Upper lobe of right lung (tissue), 1 donor: ENCODE results near the gene PSENEN. TPM values are rescaled to one million over a fixed set of nuclear protein-coding genes. Genes with fewer than 3 reads are reported as not detected.

Experiments
- ATAC-seq: fragments of 200-7000 bp; cut with Tn5 transposase; one replicate; pipeline ENCODE4 v1.9.1; 2020; ENCODE audit warnings: mild to moderate bottlenecking, moderate library complexity
- DNase-seq: peaks from one replicate; pipeline ENCODE4 v3.0.0-alpha.2; 2020
- H3K27ac ChIP-seq: fragments of 200-600 bp; one replicate; pipeline ENCODE4 v1.8.0; 2022
- H3K27me3 ChIP-seq: fragments of 200-600 bp; one replicate; pipeline ENCODE4 v1.8.0; 2022; ENCODE audit warnings: mild to moderate bottlenecking
- H3K36me3 ChIP-seq: fragments of 200-600 bp; one replicate; pipeline ENCODE4 v1.8.0; 2022
- H3K4me1 ChIP-seq: fragments of 200-600 bp; one replicate; pipeline ENCODE4 v1.8.0; 2022
- H3K4me3 ChIP-seq: fragments of 200-600 bp; one replicate; pipeline ENCODE4 v1.8.0; 2022; ENCODE audit warnings: mild to moderate bottlenecking
- H3K9me3 ChIP-seq: fragments of 200-600 bp; one replicate; pipeline ENCODE4 v1.8.0; 2022
- intact Hi-C: fragments of 100-400 bp; cut with DNase I; formaldehyde crosslinking; loops from one replicate; pipeline ENCODE4 v1.11.0; 2022
- total RNA-seq: library from RNA; stranded (reverse); fragmentation: NEBNext Ultra II Directional; extraction: Animal tissue kit (Norgen Biotek cat#: 25700); gene quantifications from one replicate; pipeline ENCODE4 v1.2.1, GENCODE V29; 2021
- TF ChIP-seq, protein P1 (sequence below): fragments of 200-600 bp; IDR thresholded peaks from one replicate; pipeline ENCODE4 v1.8.0; 2022; ENCODE audit warnings: antibody characterized with exemption
- donor health status: DM: no; HTN: yes; CAD: no; lungs with severe emphysema.

Gene PSENEN
- total RNA-seq, 1 donor from 2014 or later: 51.0 TPM

DNA sequence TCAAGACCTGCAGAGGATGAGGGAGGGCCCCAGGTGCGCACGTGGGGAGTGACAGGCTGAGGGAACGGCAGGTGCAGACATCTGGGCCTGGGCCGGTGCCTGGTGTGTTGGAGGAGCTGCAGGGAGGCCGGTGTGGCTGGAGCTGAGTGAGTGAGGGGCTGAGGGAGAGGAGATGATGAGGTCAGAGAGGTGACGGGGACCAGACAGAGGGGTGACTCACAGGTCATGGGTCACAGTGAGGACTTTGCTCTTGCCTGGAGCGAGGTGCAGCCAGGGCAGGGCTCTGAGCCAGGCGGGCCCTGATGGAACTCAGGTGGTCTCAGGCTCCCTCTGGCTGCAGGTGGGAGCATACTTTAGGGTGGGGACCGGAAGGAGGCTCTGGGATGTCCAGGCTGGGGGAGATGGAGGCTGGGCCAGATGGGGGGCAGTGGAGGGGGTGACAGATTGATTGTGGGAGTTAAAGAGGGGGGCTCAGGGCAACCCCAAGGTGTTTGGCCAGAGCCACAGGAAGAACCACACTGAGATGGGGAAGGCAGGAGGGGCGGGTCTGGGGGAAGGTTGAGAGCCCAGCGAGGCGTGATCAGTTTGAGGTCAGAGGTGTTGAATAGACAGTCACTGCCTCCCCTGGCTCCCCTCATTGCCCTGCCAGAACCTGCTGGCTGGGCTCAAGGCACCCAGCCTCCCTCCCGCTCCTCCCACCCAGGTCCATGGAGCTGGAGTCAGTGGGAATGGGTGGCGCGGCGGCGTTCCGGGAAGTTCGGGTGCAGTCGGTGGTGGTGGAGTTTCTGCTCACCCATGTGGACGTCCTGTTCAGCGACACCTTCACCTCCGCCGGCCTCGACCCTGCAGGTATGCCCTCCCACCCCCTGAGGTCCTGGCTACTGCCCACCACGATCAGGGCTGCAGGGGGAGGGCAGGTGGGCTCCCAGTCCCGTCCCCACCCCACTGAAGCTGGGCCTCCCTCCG, 38.3 kb downstream of the PSENEN start:
- no peaks in the 10 kb centered on the region for H3K4me1 ChIP-seq
- no peak overlapping the region for H3K4me3 ChIP-seq
- H3K36me3 ChIP-seq: no peaks in the 10 kb centered on the region
- H3K27ac ChIP-seq: no peak overlapping the region
- TF ChIP-seq, protein P1, sequence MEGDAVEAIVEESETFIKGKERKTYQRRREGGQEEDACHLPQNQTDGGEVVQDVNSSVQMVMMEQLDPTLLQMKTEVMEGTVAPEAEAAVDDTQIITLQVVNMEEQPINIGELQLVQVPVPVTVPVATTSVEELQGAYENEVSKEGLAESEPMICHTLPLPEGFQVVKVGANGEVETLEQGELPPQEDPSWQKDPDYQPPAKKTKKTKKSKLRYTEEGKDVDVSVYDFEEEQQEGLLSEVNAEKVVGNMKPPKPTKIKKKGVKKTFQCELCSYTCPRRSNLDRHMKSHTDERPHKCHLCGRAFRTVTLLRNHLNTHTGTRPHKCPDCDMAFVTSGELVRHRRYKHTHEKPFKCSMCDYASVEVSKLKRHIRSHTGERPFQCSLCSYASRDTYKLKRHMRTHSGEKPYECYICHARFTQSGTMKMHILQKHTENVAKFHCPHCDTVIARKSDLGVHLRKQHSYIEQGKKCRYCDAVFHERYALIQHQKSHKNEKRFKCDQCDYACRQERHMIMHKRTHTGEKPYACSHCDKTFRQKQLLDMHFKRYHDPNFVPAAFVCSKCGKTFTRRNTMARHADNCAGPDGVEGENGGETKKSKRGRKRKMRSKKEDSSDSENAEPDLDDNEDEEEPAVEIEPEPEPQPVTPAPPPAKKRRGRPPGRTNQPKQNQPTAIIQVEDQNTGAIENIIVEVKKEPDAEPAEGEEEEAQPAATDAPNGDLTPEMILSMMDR: no peak
- DNase-seq (no peak), ATAC-seq (no peak)
- intact Hi-C loops: no loop called here
- no peaks in the 10 kb centered on the region for H3K9me3 ChIP-seq
- no peaks in the 10 kb centered on the region for H3K27me3 ChIP-seq

DNA sequence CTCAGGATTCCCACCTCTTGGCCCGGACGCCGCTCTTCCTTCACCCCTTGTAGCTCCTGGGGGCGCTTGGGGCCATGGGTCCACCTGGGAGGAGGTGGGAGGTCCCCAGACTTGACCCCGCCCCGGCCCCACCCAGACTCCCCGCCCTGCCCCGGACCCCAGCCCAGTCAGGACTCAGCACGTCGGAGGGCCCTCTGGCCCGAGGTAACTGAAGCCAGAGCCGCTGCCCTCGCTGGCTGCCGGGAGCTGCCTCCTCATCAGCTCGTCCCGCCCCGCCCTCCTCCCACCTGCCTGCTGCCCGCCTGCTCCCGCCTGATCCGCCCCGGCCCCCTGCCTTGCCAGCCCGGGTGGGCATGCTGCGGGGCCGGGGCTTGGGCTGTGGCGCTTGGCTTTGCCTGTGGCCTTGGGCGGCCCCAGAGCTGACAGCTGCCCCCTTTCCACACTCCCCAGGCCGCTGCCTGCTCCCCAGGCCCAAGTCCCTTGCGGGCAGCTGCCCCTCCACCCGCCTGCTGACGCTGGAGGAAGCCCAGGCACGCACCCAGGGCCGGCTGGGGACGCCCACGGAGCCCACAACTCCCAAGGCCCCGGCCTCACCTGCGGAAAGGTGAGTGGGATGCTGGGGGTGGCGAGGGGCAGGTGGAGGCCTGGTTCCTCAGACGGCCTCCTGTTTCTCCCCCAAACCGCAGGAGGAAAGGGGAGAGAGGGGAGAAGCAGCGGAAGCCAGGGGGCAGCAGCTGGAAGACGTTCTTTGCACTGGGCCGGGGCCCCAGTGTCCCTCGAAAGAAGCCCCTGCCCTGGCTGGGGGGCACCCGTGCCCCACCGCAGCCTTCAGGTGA, 39.3 kb downstream of the PSENEN start:
- Histone ChIP-seq H3K4me1 (no peaks in the 10 kb centered on the region), H3K9me3 (no peaks in the 10 kb centered on the region), H3K27me3 (no peaks in the 10 kb centered on the region), H3K4me3 (no peak overlapping the region), H3K27ac (no peak overlapping the region), H3K36me3 (no peaks in the 10 kb centered on the region)
- intact Hi-C loops: no loop called here
- TF ChIP-seq, protein P1: no peak
- DNase-seq (no peak), ATAC-seq (no peak)

DNA sequence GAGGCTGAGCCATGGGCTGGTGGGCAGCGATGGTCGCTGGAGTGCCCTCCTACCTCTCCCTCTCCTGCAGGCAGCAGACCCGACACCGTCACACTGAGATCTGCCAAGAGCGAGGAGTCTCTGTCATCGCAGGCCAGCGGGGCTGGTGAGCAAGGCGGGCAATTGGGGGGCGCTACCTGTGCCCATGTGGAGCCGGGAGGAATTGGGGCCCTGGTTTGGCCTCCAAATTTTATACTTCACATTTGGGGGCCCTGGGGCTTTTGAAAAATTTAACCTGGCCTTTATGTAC, 39.8 kb downstream of the PSENEN start:
- TF ChIP-seq, protein P1: no peak
- no peak for DNase-seq
- ATAC-seq: no peak
- Histone ChIP-seq H3K36me3 (no peaks in the 10 kb centered on the region), H3K27ac (no peak overlapping the region), H3K4me1 (no peaks in the 10 kb centered on the region), H3K27me3 (no peaks in the 10 kb centered on the region), H3K9me3 (no peaks in the 10 kb centered on the region), H3K4me3 (no peak overlapping the region)
- intact Hi-C loops: no loop called here

DNA sequence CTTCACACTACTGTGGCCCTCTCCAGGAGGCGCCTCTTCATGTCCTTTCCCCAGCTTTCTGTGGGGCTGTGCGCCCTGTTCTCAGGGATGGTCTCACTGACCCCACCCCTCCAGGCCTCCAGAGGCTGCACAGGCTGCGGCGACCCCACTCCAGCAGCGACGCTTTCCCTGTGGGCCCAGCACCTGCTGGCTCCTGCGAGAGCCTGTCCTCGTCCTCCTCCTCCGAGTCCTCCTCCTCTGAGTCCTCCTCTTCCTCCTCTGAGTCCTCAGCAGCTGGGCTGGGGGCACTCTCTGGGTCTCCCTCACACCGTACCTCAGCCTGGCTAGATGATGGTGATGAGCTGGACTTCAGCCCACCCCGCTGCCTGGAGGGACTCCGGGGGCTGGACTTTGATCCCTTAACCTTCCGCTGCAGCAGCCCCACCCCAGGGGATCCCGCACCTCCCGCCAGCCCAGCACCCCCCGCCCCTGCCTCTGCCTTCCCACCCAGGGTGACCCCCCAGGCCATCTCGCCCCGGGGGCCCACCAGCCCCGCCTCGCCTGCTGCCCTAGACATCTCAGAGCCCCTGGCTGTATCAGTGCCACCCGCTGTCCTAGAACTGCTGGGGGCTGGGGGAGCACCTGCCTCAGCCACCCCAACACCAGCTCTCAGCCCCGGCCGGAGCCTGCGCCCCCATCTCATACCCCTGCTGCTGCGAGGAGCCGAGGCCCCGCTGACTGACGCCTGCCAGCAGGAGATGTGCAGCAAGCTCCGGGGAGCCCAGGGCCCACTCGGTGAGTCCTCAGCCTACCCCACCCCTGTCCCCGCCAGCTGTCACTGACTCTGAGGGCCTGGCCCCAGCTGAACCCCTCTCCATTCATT, 41.1 kb downstream of the PSENEN start:
- no peak overlapping the region for H3K27ac ChIP-seq
- no peaks in the 10 kb centered on the region for H3K9me3 ChIP-seq
- no peaks in the 10 kb centered on the region for H3K36me3 ChIP-seq
- intact Hi-C loops: no loop called here
- ATAC-seq (no peak), DNase-seq (no peak)
- no peaks in the 10 kb centered on the region for H3K27me3 ChIP-seq
- no peak overlapping the region for H3K4me3 ChIP-seq
- TF ChIP-seq, protein P1: no peak
- no peaks in the 10 kb centered on the region for H3K4me1 ChIP-seq

DNA sequence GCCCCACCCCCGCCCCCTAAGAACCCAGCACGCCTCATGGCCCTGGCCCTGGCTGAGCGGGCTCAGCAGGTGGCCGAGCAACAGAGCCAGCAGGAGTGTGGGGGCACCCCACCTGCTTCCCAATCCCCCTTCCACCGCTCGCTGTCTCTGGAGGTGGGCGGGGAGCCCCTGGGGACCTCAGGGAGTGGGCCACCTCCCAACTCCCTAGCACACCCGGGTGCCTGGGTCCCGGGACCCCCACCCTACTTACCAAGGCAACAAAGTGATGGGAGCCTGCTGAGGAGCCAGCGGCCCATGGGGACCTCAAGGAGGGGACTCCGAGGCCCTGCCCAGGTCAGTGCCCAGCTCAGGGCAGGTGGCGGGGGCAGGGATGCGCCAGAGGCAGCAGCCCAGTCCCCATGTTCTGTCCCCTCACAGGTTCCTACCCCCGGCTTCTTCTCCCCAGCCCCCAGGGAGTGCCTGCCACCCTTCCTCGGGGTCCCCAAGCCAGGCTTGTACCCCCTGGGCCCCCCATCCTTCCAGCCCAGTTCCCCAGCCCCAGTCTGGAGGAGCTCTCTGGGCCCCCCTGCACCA, 41.9 kb downstream of the PSENEN start:
- Histone ChIP-seq H3K36me3 (no peaks in the 10 kb centered on the region), H3K4me3 (no peak overlapping the region), H3K27ac (no peak overlapping the region), H3K4me1 (no peaks in the 10 kb centered on the region), H3K9me3 (no peaks in the 10 kb centered on the region), H3K27me3 (no peaks in the 10 kb centered on the region)
- ATAC-seq (no peak), DNase-seq (no peak)
- TF ChIP-seq, protein P1: no peak
- intact Hi-C loops: no loop called here
